Measurements from ENCODE around the gene MRPL49. TPM values are rescaled to one million over a fixed set of nuclear protein-coding genes. Genes with fewer than 3 reads are reported as not detected.
"Not testable (repeated sequence)": the region's sequence is repeated elsewhere in the genome, so short reads cannot be mapped to it uniquely, and the experiment has no call there.

MRPL49 gene
- total RNA-seq, 2 donors from 2014 or later = 42.8 to 44.8 TPM

DNA sequence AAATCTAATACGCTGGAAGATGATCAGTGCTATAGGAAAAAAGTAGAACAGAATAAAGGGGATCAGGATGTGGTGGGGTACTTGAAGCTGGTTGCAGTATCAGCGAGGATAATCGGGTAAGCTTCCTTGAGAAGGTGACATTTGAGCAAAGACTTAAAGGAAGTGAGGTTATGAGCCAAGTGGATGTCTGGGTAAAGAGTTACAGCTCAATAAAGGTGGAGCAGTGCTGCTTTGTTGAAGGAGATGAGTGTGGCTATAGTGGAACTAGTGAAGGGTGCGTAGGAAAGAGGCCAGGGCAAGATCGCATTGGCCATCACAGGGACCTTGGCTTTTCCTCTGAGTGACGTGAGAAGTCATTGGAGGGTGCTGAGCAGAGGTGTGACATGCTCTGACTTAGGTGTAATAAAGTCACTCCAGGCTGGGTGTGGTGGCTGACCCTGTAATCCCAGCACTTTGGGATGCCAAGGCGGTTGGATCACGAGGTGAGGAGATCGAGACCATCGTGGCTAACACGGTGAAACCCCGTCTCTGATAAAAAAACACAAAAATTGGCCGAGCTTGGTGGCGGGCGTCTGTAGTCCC lies 14.5 kb downstream of the MRPL49 start:
- Mint-ChIP-seq H3K27ac (peak overlapping the region; percentile 100), H3K4me3 (peak overlapping the region; percentile 85), H3K36me3 (ENCODE audit: low read depth) (no peaks in the 10 kb centered on the region), H3K27me3 (no peaks in the 10 kb centered on the region), H3K4me1 (peaks cover 28% of the 10 kb centered on the region)
- no peaks in the 10 kb centered on the region for H3K9me3 ChIP-seq (ENCODE audit: control insufficient read depth, low read length, poor library complexity, severe bottlenecking)
- DNase-seq = no peak
- no peak for ATAC-seq

DNA sequence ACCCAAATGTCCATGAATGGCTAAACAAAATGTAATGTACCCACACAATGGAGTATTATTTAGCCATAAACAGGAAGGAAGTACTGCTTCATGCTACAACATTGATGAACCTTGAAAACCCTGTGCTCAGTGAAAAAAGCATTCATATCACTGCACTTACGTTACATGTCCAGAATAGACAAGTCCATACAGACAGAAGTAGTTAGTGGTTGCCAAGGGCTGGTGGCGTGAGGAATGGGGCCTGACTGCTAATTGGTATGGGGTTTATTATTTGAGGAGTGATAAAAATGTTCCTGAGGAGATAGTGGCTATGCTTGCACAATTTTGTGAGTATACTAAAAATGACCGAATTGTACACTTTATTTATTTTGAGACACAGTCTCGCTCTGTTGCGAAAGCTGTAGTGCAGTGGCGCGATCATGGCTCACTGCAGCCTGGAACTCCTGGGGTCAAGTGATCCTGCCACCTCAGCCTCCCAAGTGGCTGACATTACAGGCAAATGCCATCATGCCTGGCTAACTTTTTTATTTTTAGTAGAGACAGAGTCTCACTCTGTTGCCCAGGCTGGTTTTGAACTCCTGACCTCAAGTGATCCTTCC lies 19.9 kb downstream of the MRPL49 start:
- no peak overlapping the region for H3K27ac Mint-ChIP-seq
- no peaks in the 10 kb centered on the region for H3K36me3 Mint-ChIP-seq (ENCODE audit: low read depth)
- DNase-seq (no peak), ATAC-seq (no peak)
- H3K4me1 Mint-ChIP-seq = no peaks in the 10 kb centered on the region
- H3K9me3 ChIP-seq (ENCODE audit: control insufficient read depth, low read length, poor library complexity, severe bottlenecking) = no peaks in the 10 kb centered on the region
- peaks cover 6% of the 10 kb centered on the region for H3K27me3 Mint-ChIP-seq
- no peak overlapping the region for H3K4me3 Mint-ChIP-seq

DNA sequence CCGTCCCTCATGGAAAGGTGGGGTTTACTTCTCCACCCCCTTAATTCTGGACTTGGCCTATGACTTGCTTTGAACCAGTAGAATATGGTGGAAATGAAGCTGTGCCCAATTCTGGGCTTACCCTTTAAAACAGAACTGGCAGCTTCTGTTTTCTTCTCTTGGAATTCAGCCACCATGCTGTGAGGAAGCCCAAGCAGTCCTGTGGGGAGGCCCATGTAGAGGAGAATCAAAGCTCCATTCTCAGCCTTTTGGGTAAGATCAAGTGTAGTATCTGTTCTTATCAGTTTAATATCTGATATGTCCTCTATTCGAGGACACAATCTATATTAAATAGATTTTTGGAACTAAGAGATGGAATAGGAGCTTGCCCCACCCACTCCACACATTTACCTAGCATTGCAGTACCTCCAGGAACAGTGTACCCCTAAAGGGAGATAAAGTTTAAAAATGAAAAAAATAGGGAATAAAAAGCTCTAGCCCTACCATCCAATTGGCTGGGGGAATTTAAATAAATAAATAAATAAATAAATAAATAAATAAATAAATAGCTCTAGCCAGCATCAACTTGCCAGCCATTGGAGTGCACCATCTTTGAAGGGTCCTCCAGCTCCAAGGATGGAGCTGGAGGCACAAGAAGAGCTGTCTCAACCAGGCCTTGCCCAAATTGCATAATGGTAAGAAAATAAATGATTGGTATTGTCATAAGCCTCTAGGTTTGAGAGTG lies 25.4 kb downstream of the MRPL49 start:
- Mint-ChIP-seq H3K27me3 (peaks cover 6% of the 10 kb centered on the region), H3K36me3 (ENCODE audit: low read depth) (peaks cover 2% of the 10 kb centered on the region), H3K4me1 (peaks cover 6% of the 10 kb centered on the region), H3K27ac (no peak overlapping the region), H3K4me3 (no peak overlapping the region)
- DNase-seq (no peak), ATAC-seq (no peak)
- H3K9me3 ChIP-seq (ENCODE audit: control insufficient read depth, low read length, poor library complexity, severe bottlenecking) = no peaks in the 10 kb centered on the region

DNA sequence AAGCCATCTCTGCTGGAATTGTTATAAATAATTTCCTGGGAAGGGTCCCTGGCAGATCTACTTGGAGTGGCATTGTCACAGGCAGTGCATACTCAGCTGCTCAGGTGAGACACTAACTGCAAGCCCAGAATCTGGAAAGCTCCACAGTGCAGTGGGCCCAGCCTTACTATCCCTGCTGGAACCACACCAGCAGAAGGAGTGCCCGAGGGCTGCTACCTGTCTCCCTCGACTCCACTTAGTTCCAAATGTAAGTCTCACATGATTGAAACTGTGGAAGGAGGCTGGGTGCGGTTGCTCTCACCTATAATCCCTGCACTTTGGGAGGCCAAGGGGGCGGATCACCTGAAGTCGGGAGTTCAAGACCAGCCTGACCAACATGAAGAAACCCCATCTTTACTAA lies 26.5 kb downstream of the MRPL49 start:
- ATAC-seq = no peak

DNA sequence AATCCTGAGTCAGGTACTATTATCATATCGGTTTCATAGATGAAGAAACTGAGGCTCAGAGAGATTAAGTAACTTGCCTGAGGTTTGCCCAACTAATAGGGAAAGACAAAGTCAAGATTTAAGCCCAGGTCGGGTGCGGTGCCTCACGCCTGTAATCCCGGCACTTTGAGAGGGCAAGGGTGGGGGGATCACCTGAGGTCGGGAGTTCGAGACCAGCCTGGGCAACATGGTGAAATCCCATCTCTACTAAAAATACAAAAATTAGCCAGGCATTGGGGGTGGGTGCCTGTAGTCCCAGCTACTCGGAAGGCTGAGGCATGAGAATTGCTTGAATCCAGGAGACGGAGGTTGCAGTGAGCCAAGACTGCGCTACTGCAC lies 28.0 kb downstream of the MRPL49 start:
- H3K4me1 Mint-ChIP-seq; H3K9me3 ChIP-seq (ENCODE audit: control insufficient read depth, low read length, poor library complexity, severe bottlenecking); ATAC-seq; H3K27me3 Mint-ChIP-seq; DNase-seq; H3K27ac Mint-ChIP-seq; H3K4me3 Mint-ChIP-seq; H3K36me3 Mint-ChIP-seq (ENCODE audit: low read depth): not testable (repeated sequence)

More for the DNA sequence above, 26.5 kb downstream of the MRPL49 start:
- H3K27ac Mint-ChIP-seq = no peak overlapping the region
- H3K27me3 Mint-ChIP-seq = peaks cover 6% of the 10 kb centered on the region
- H3K36me3 Mint-ChIP-seq (ENCODE audit: low read depth) = peaks cover 2% of the 10 kb centered on the region
- no peak for DNase-seq
- peaks cover 6% of the 10 kb centered on the region for H3K4me1 Mint-ChIP-seq
- no peaks in the 10 kb centered on the region for H3K9me3 ChIP-seq (ENCODE audit: control insufficient read depth, low read length, poor library complexity, severe bottlenecking)
- no peak overlapping the region for H3K4me3 Mint-ChIP-seq

DNA sequence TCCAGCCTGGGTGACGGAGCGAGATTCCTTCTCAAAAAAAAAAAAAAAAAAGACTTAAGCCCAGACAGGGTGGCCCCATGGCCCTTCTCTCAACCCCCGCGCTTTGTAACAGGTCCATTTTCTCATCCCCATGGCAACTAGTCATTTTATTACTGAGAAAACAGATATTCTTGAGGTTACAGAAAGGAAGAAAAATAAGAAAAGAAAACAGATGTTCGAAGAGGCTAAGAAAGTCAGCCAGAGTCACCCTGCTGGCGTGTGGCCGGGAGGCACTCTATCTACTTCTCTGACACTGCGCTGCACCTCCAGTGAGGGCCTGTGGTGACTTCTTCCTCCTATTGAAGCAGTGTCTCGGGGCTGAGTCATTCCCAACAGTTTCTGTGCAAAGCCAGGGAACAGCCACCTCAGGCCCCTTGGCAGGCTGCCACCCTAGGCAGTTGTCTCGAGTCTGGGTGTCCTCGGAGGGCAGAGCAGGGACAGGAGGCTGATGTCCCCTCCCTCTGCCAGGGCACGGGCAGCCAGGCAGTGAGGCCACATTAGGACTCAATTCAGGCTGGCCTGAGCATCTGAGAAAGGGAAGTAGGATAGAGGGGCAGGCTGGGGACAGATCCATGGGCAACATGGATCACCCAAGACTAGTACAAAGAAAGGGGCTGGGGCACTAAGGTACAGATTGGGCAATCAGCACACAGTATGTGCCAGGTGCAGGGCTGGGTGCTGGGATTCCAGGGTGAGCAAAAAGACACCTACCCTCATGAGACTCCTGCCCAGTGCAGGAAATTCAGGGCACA lies 28.6 kb downstream of the MRPL49 start:
- H3K36me3 Mint-ChIP-seq (ENCODE audit: low read depth) = peaks cover 2% of the 10 kb centered on the region
- DNase-seq = no peak
- no peaks in the 10 kb centered on the region for H3K9me3 ChIP-seq (ENCODE audit: control insufficient read depth, low read length, poor library complexity, severe bottlenecking)
- H3K27ac Mint-ChIP-seq = peak overlapping the region; percentile 78
- peak; percentile 42 for ATAC-seq
- H3K4me1 Mint-ChIP-seq = peaks cover 6% of the 10 kb centered on the region
- no peaks in the 10 kb centered on the region for H3K27me3 Mint-ChIP-seq
- no peak overlapping the region for H3K4me3 Mint-ChIP-seq

DNA sequence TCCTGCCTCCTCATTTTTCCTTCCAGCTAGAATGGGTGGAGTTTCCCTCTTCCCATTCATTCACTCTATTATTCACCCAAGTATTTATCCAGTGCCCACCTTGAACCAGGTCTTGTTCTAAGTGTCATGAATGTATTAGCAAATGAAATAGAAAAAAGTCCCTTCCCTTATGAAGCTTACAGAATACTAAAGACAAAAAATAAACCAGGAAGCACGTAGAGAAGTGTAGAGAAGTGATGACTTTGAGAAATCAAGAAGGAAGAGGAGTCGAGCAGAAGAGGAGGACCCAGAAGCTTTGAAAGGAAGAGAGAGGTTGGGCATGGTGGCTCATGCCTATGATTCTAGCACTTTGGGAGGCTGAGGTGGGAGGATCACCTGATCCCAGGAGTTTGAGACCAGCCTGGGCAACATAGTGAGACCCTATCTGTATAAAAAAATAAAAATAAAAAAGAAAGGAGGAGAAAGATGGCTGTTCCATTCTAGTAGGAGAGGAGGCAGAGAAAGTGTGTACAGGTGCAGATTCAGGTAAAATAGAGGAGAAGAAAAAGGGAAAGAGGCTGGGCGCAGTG lies 29.3 kb downstream of the MRPL49 start:
- H3K4me3 Mint-ChIP-seq = no peak overlapping the region
- H3K4me1 Mint-ChIP-seq = peaks cover 6% of the 10 kb centered on the region
- peak overlapping the region; percentile 78 for H3K27ac Mint-ChIP-seq
- H3K9me3 ChIP-seq (ENCODE audit: control insufficient read depth, low read length, poor library complexity, severe bottlenecking) = no peaks in the 10 kb centered on the region
- peaks cover 2% of the 10 kb centered on the region for H3K36me3 Mint-ChIP-seq (ENCODE audit: low read depth)
- DNase-seq (no peak), ATAC-seq (no peak)
- no peaks in the 10 kb centered on the region for H3K27me3 Mint-ChIP-seq

DNA sequence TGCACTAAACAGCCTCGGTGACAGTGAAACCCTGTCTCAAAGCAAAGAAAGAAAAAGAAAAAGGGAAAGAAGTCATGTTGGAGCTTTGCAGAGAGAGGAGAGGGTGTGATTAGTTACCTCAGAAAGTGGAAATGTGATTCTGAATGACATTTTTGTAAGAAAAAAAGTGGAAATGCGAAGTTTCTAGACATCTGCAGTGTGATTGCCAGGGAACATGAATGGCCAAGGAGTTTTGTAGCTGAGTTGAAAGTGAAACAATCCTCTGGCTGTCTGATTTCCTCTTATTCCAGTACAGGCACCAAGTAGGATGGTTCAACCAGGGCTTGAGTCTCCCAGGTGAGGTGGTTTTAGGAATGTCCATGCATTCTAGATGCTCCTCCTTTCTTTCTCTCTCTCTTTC lies 30.0 kb downstream of the MRPL49 start:
- Mint-ChIP-seq H3K36me3 (ENCODE audit: low read depth) (peaks cover 2% of the 10 kb centered on the region), H3K27ac (no peak overlapping the region), H3K4me1 (peaks cover 6% of the 10 kb centered on the region), H3K27me3 (no peaks in the 10 kb centered on the region), H3K4me3 (no peak overlapping the region)
- DNase-seq (no peak), ATAC-seq (no peak)
- no peaks in the 10 kb centered on the region for H3K9me3 ChIP-seq (ENCODE audit: control insufficient read depth, low read length, poor library complexity, severe bottlenecking)

DNA sequence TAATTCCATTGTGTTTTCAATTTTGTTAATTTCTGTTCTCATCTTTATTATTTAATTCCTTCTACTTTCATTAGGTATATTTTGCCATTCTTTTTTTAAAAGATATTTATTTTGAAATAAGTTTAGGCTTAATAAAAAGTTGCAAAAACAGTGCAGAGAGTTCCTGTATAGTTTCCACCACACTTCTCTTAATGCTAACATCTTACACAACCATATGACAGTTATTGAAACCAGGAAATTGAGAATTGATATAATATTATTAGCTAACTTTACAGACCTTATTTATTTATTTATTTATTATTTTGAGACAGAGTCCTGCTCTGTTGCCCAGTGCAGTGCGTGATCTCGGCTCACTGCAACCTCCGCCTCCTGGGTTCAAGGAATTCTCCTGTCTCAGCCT lies 34.1 kb downstream of the MRPL49 start:
- H3K4me3 Mint-ChIP-seq = no peak overlapping the region
- peaks cover 5% of the 10 kb centered on the region for H3K4me1 Mint-ChIP-seq
- H3K27ac Mint-ChIP-seq = no peak overlapping the region
- H3K27me3 Mint-ChIP-seq = peaks cover 15% of the 10 kb centered on the region
- no peaks in the 10 kb centered on the region for H3K36me3 Mint-ChIP-seq (ENCODE audit: low read depth)
- H3K9me3 ChIP-seq (ENCODE audit: control insufficient read depth, low read length, poor library complexity, severe bottlenecking) = no peaks in the 10 kb centered on the region
- no peak for ATAC-seq
- DNase-seq = no peak

DNA sequence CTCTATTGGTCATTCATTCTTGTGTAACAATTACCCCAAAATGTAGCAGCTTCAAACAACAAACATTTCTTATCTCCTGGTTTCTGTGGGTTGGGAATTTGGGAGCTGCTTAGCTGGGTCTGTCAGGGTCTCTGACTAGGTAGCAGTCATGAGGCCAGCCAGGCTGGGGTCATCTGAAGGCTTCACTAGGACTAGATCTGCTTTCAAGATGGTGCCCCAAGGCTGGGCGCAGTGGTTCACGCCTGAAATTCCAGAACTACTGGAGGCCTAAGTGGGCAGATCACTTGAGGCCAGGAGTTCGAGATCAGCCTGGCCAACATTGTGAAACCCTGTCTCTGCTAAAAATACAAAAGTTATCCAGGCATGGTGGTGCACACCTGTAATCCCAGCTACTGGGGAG lies 34.8 kb downstream of the MRPL49 start:
- Mint-ChIP-seq H3K36me3 (ENCODE audit: low read depth) (no peaks in the 10 kb centered on the region), H3K27ac (no peak overlapping the region), H3K4me1 (peaks cover 2% of the 10 kb centered on the region), H3K4me3 (no peak overlapping the region), H3K27me3 (peaks cover 15% of the 10 kb centered on the region)
- no peak for DNase-seq
- H3K9me3 ChIP-seq (ENCODE audit: control insufficient read depth, low read length, poor library complexity, severe bottlenecking) = no peaks in the 10 kb centered on the region
- no peak for ATAC-seq

DNA sequence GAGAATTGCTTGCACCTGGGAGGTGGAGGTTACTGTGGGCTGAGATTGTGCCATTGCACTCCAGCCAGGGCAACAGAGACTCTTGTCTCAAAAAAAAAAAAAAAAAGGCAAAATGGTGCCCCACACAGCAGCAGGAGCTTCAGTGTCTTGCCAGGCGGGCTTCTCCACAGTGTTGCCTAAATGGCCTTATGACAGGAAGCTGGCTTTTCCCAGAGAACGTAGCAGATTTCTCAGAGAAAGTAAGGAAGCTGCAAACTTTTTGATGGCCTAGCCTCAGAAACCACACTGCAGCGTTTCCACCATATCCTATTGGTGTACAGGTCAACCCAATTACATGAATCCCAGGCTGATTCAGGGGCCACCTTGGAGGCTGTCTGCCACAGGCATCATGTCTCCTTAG lies 35.2 kb downstream of the MRPL49 start:
- no peaks in the 10 kb centered on the region for H3K4me1 Mint-ChIP-seq
- ATAC-seq = no peak
- H3K4me3 Mint-ChIP-seq = no peak overlapping the region
- peaks cover 15% of the 10 kb centered on the region for H3K27me3 Mint-ChIP-seq
- no peaks in the 10 kb centered on the region for H3K36me3 Mint-ChIP-seq (ENCODE audit: low read depth)
- no peak overlapping the region for H3K27ac Mint-ChIP-seq
- no peak for DNase-seq
- no peaks in the 10 kb centered on the region for H3K9me3 ChIP-seq (ENCODE audit: control insufficient read depth, low read length, poor library complexity, severe bottlenecking)

DNA sequence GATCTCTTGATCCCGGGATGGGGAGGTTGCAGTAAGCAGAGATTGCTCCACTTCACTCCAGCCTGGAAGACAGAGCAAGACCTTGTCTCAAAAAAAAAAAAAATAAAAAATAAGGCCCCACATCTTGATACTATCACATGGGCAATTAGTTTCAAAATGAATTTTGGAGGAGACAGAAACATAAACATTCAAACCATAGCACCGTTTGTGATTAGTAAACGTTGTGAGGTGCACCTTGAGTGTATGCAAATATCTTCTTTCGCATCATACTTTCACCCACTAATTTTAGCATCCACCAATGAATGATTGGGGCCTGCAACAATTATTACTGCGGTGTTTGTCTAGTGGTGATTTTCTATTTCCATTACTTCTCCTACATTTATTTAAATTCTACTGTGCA lies 36.9 kb downstream of the MRPL49 start:
- H3K4me1 Mint-ChIP-seq = no peaks in the 10 kb centered on the region
- no peaks in the 10 kb centered on the region for H3K9me3 ChIP-seq (ENCODE audit: control insufficient read depth, low read length, poor library complexity, severe bottlenecking)
- peaks cover 15% of the 10 kb centered on the region for H3K27me3 Mint-ChIP-seq
- no peaks in the 10 kb centered on the region for H3K36me3 Mint-ChIP-seq (ENCODE audit: low read depth)
- ATAC-seq (no peak), DNase-seq (no peak)
- no peak overlapping the region for H3K27ac Mint-ChIP-seq
- H3K4me3 Mint-ChIP-seq = no peak overlapping the region

DNA sequence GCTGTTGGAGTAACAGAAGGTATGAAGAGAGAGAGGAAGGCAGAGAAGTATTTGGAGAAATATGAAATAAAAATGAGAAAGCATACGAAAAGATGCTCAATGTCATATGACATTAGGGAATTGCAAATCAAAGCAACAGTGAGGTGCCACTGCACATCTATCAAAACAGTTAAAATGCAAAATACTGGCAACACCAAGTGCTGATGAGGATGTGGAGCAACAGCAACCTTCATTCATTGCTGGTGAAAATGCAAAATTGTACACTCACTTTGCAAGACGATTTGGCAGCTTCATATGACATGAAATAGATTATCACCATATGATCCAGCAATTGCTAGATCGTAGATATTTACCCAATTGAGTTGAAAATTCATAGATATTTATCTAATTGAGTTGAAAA lies 38.5 kb downstream of the MRPL49 start:
- H3K4me1 Mint-ChIP-seq = no peaks in the 10 kb centered on the region
- no peak for ATAC-seq
- no peaks in the 10 kb centered on the region for H3K36me3 Mint-ChIP-seq (ENCODE audit: low read depth)
- H3K9me3 ChIP-seq (ENCODE audit: control insufficient read depth, low read length, poor library complexity, severe bottlenecking) = no peaks in the 10 kb centered on the region
- no peak overlapping the region for H3K4me3 Mint-ChIP-seq
- H3K27me3 Mint-ChIP-seq = peaks cover 15% of the 10 kb centered on the region
- H3K27ac Mint-ChIP-seq = no peak overlapping the region
- DNase-seq = no peak

Measured in T-helper 17 cell (primary cell).